ENCODE data around the gene CADM1. TPM values are rescaled to one million over a fixed set of nuclear protein-coding genes. Genes with fewer than 3 reads are reported as not detected.

Gene CADM1
- total and polyA plus RNA-seq, 2 donors (not counting 3 experiments of a cell fraction or from before 2014, with no cell fraction given), result 0.52 to 2.6 TPM

DNA sequence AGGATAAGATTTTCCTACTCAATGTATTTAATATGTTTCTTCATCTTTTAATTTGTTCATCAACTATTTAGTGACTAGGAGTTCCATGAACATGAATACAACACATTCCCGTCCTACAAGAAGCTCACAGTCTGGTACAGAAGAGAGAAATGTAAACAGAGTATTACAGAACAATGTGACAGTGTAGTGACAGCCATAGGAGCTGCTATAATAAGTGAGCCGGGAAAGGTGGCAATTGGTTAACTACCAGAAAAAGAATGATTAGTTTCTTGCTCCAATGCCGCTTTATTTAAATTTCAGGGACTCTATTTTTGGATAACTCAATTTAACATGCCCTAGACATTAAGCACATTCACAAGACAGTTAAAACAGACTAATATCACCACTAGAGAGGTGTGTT, 192.3 kb downstream of the CADM1 start:
- Histone ChIP-seq H3K4me1 (ENCODE audit: control insufficient read depth, extremely low read depth, insufficient read depth, low read length) (no peaks in the 10 kb centered on the region), H3K27ac (ENCODE audit: insufficient read depth, low read depth, low read length) (no peak overlapping the region), H3K9me3 (replicated peaks; ENCODE audit: control insufficient read depth, insufficient read depth, low read length) (no peaks in the 10 kb centered on the region), H3K4me3 (replicated peaks in 1 of 3; ENCODE audit: insufficient read depth in 1 of 3, low read depth in 1 of 3, low read length in 3 of 3) (no peak overlapping the region), H2AFZ (ENCODE audit: low read depth, low read length) (no peak overlapping the region), H3K79me2 (ENCODE audit: control insufficient read depth, insufficient read depth, low read length) (no peaks in the 10 kb centered on the region), H3K4me2 (ENCODE audit: insufficient read depth, low read length) (no peak overlapping the region), H4K20me1 (replicated peaks; ENCODE audit: control insufficient read depth, extremely low read depth, insufficient read depth, low read length) (no peaks in the 10 kb centered on the region), H3K9ac (replicated peaks; ENCODE audit: extremely low read depth, insufficient read depth, low read length) (no peak overlapping the region), H3K27me3 (ENCODE audit: control insufficient read depth in 2 of 2, insufficient read depth in 2 of 2, low read length in 2 of 2) (no peaks in the 10 kb centered on the region), H3K36me3 (ENCODE audit: control insufficient read depth in 2 of 2, extremely low read depth in 1 of 2, insufficient read depth in 2 of 2, low read length in 2 of 2) (no peaks in the 10 kb centered on the region), H3K9me1 (replicated peaks; ENCODE audit: control insufficient read depth, extremely low read depth, insufficient read depth, low read length) (no peaks in the 10 kb centered on the region)
- CTCF ChIA-PET, result interaction anchor here (1.0 kb wide), 1 partner anchor 13 kb away, joined by 4 read pairs; no protein-coding TSS in a partner anchor
- TF ChIP-seq POLR2A (IDR thresholded peaks at IDR 0.05; ENCODE audit: low read depth, low read length) (no peak), EZH2 (IDR thresholded peaks at IDR 0.05; ENCODE audit: borderline replicate concordance, low read depth, low read length, severe bottlenecking) (no peak)
- dilution Hi-C loops (cut with MboI; ENCODE audit: extremely low pct_ligation_motif_present, low sequenced_read_pairs), result no loop called here
- POLR2A ChIA-PET, result no interaction called here
- BruUV-seq (replicated peaks), result no TSS peak
- FAIRE-seq (no peak), DNase-seq (ENCODE audit: low read depth, low spot score) (no peak)
- intact Hi-C loops (cut with micrococcal nuclease), result no loop called here

GRCh38 chr11:115306689-115307088, 197.5 kb downstream of the CADM1 start:
- no peak overlapping the region for H3K9ac ChIP-seq (replicated peaks; ENCODE audit: extremely low read depth, insufficient read depth, low read length)
- no peaks in the 10 kb centered on the region for H4K20me1 ChIP-seq (replicated peaks; ENCODE audit: control insufficient read depth, extremely low read depth, insufficient read depth, low read length)
- no peak overlapping the region for H3K4me2 ChIP-seq (ENCODE audit: insufficient read depth, low read length)
- no TSS peak for BruUV-seq (replicated peaks)
- no peak overlapping the region for H2AFZ ChIP-seq (ENCODE audit: low read depth, low read length)
- no peaks in the 10 kb centered on the region for H3K4me1 ChIP-seq (ENCODE audit: control insufficient read depth, extremely low read depth, insufficient read depth, low read length)
- H3K36me3 ChIP-seq (ENCODE audit: control insufficient read depth in 2 of 2, extremely low read depth in 1 of 2, insufficient read depth in 2 of 2, low read length in 2 of 2), result no peaks in the 10 kb centered on the region
- DNase-seq (ENCODE audit: low read depth, low spot score), result no peak
- H3K27me3 ChIP-seq (ENCODE audit: control insufficient read depth in 2 of 2, insufficient read depth in 2 of 2, low read length in 2 of 2), result no peaks in the 10 kb centered on the region
- ChIA-PET POLR2A (no interaction called here), CTCF (interaction anchor here (1.6 kb wide), 1 partner anchor 16 kb away, joined by 4 read pairs; no protein-coding TSS in a partner anchor)
- intact Hi-C loops (cut with micrococcal nuclease) (no loop called here), dilution Hi-C loops (cut with MboI; ENCODE audit: extremely low pct_ligation_motif_present, low sequenced_read_pairs) (no loop called here)
- no peaks in the 10 kb centered on the region for H3K79me2 ChIP-seq (ENCODE audit: control insufficient read depth, insufficient read depth, low read length)
- no peak overlapping the region for H3K27ac ChIP-seq (ENCODE audit: insufficient read depth, low read depth, low read length)
- H3K9me1 ChIP-seq (replicated peaks; ENCODE audit: control insufficient read depth, extremely low read depth, insufficient read depth, low read length), result no peaks in the 10 kb centered on the region
- FAIRE-seq, result no peak
- no peak overlapping the region for H3K4me3 ChIP-seq (replicated peaks in 1 of 3; ENCODE audit: insufficient read depth in 1 of 3, low read depth in 1 of 3, low read length in 3 of 3)
- no peaks in the 10 kb centered on the region for H3K9me3 ChIP-seq (replicated peaks; ENCODE audit: control insufficient read depth, insufficient read depth, low read length)
- TF ChIP-seq, protein P1, sequence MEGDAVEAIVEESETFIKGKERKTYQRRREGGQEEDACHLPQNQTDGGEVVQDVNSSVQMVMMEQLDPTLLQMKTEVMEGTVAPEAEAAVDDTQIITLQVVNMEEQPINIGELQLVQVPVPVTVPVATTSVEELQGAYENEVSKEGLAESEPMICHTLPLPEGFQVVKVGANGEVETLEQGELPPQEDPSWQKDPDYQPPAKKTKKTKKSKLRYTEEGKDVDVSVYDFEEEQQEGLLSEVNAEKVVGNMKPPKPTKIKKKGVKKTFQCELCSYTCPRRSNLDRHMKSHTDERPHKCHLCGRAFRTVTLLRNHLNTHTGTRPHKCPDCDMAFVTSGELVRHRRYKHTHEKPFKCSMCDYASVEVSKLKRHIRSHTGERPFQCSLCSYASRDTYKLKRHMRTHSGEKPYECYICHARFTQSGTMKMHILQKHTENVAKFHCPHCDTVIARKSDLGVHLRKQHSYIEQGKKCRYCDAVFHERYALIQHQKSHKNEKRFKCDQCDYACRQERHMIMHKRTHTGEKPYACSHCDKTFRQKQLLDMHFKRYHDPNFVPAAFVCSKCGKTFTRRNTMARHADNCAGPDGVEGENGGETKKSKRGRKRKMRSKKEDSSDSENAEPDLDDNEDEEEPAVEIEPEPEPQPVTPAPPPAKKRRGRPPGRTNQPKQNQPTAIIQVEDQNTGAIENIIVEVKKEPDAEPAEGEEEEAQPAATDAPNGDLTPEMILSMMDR (IDR thresholded peaks at IDR 0.05; ENCODE audit: extremely low read depth in 1 of 2, insufficient read depth in 1 of 2, low read depth in 1 of 2, low read length in 2 of 2), result no peak
- TF ChIP-seq JUN (IDR thresholded peaks at IDR 0.05; ENCODE audit: borderline replicate concordance, insufficient read depth, insufficient read length, low read depth) (no peak), POLR2AphosphoS5 (IDR thresholded peaks at IDR 0.05; ENCODE audit: insufficient read depth, low read depth, low read length) (no peak), GATA2 (IDR thresholded peaks at IDR 0.05; ENCODE audit: insufficient read depth, insufficient read length, low read depth, low read length) (no peak), FOS (IDR thresholded peaks at IDR 0.05; ENCODE audit: borderline replicate concordance, insufficient read depth, low read length) (no peak), MAX (IDR thresholded peaks at IDR 0.05; ENCODE audit: insufficient read depth, insufficient read length) (no peak), POLR2A (IDR thresholded peaks at IDR 0.05; ENCODE audit: low read depth, low read length) (no peak), MYC (IDR thresholded peaks at IDR 0.05; ENCODE audit: low read depth, low read length) (no peak)
